Thyroid gland (tissue), 4 donors: ENCODE data around the gene ADAMTSL1.

Experiments used
- CTCF ChIP-seq, 6 experiments: fragments of 200-600 bp in 3 of 6; fragments of 450-650 bp in 3 of 6; sonication (generic) in 3 of 6; IDR thresholded peaks; one replicate each; pipeline ENCODE4 v1.5.1; 2016 to 2019; ENCODE audit warnings: antibody characterized with exemption in 6 of 6, mild to moderate bottlenecking in 2 of 6, inconsistent platforms in 1 of 6, moderate library complexity in 1 of 6
- POLR2A ChIP-seq, 2 donors: fragments of 450-650 bp; IDR thresholded peaks; one replicate each; pipeline ENCODE4 v1.6.1; 2017; ENCODE audit warnings: antibody characterized with exemption in 2 of 2, mild to moderate bottlenecking in 2 of 2, moderate library complexity in 1 of 2

- TF ChIP-seq CTCF (IDR thresholded peaks at IDR 0.05) = no peak
- TF ChIP-seq POLR2A (IDR thresholded peaks at IDR 0.05) = no peak
Measured at GRCh38 chr9:18951936-18952335, 478.0 kb downstream of the ADAMTSL1 start.
